ELF-1 (cell line): Measurements from ENCODE around the gene GIMAP5.

Experiments
- DNase-seq: peaks from one replicate; pipeline ENCODE4 v3.0.0-alpha.2; 2016; ENCODE audit warnings: low read depth, low spot score

GIMAP5 gene

GRCh38 chr7:150735596-150736358 lies 1.4 kb upstream of the GIMAP5 start:
- DNase-seq: peak; percentile 85

DNA sequence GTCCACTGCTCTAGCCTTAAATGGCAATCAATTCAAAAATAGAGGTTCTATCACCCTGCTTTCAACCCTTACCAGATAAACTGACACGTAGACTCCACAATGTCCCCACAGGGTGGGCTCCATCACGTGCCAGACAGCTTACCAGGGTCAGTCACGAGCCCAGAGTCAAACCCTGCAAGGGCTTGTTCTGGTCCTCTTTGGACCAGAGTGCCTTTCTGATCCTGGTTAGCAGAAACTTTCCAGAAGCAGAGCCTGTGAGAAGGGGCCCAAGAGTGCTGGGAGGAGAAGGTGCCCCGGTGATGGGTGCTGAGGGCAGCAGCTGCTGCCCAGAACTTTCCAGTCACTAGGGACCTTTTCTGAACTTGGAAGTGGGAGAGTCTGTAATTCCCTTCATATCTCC lies 354 bp upstream of the GIMAP5 start:
- DNase-seq: no peak

DNA sequence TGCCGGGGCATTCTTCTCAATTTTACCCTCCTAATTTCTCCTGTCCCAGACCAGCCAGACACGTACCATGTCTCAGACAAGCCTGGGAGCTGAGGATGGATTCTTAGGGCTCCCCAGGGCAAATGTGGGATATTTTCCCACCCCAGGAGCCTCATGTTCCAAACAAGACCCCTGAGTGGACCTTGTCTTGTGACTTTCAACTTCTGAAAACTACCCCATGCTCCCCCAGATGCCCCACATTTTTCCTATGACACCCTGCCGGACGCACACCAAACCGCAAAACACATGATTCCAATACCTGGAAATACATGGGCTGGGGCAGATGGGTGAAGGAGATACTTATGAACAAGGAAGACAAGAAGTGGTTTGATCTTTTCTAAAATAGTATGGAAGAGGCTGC lies 874 bp downstream of the GIMAP5 start:
- DNase-seq: no peak

DNA sequence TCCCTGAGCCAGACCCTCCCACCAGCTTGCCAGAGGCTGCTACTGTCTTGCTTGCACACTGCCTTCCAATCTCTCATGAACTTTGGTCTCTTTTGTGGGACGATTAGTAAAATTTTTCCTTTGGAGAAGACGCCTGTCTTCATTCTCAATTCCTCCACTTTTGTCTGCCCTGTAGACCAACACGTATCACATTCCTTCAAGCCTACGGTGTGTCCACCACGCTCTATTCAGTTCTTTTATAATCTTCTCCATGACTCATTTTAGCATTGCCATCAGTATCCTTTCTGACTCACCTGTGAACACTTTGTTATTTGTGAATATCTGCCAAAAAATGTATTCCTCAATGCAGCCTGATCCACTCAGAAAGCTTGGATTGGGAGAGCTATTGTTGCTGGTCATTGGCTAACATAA lies 1.4 kb downstream of the GIMAP5 start:
- DNase-seq: no peak

- DNase-seq: no peak
Observed at GRCh38 chr7:150739033-150739432, 1.8 kb downstream of the GIMAP5 start.

DNA sequence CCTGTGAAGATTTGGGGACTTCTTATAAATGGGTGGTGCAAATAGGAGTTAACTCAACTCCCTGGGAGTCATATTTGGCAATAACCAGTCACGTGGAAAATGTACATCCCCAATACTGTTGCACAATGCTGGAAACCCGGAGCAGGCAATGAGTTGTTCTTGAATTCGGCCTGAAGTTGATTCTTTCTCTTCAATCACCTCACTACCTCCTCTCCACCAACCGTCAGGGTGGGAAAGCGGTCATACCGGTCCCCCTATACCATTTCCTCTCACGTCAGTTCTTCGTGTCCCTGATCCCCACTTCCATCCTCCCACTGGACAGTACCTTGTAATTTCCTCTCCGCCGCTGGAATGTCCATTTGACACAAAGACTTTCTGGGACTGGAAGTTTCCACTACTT lies 2.8 kb downstream of the GIMAP5 start:
- no peak for DNase-seq

GRCh38 chr7:150742286-150742968 lies 5.2 kb downstream of the GIMAP5 start:
- no peak for DNase-seq

GRCh38 chr7:150744041-150744656 lies 6.9 kb downstream of the GIMAP5 start:
- no peak for DNase-seq

DNA sequence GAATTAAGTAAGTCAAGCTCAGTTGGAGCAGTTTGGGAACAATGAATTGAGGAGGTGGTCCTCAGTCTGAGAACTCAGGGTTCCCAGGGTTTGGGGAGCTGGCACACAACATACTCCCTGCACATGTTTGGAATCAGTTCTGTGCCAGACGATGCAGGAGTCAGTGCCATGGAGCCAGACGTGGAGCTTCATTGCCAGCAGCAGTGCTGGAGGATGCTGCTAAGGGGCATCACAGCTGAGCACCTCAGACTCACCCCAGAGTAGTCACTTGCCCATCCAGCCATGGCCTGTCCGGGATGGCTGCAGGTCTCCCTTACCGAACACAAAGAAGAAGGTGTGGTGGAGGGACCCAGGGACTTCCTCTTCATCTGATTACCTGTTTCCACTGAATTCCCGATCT lies 7.9 kb downstream of the GIMAP5 start:
- DNase-seq: no peak

- DNase-seq: no peak
Observed at GRCh38 chr7:150745876-150746275, 8.7 kb downstream of the GIMAP5 start.

GRCh38 chr7:150746921-150747320 lies 9.7 kb downstream of the GIMAP5 start:
- DNase-seq: no peak

DNA sequence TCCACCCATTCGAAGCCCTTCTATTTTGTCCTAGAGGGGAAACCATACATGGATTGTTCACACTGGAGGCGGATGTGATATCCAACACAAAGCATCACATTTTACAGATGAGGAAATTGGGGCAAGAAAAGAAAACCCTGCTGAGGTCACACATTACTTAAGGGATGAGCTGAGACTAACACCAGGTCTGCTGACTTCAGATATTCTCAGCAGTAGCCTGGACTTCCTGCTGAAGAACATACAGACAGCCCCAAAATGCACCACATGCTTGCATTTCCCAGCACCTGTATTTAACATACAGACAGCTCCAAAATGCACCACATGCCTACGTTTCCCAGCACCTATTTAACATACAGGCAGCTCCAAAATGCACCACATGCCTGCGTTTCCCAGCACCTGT lies 11.2 kb downstream of the GIMAP5 start:
- no peak for DNase-seq

DNA sequence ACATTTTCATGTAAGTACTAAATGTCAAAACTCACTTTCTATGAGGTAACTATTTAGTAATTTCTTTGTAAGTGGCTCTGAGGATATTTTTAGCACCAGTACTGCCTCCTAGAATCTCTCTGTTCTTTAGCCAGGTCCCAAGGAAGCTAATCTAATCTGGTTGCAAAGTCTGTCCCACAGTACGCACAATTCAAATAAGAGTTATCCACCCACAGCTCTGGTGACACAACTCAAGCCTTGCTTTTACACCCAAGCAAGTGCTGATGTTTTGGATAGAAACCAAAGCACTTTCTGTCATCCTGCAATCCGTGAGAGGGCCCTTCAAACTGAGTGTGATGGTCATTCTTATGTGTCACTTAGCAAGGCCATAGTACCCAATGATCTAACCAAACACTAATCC lies 14.5 kb downstream of the GIMAP5 start:
- DNase-seq: no peak

GRCh38 chr7:150753239-150753638 lies 16.0 kb downstream of the GIMAP5 start:
- no peak for DNase-seq

GRCh38 chr7:150753826-150754603 lies 16.8 kb downstream of the GIMAP5 start:
- DNase-seq: peak; percentile 9

GRCh38 chr7:150754951-150755350 lies 17.7 kb downstream of the GIMAP5 start:
- no peak for DNase-seq

DNA sequence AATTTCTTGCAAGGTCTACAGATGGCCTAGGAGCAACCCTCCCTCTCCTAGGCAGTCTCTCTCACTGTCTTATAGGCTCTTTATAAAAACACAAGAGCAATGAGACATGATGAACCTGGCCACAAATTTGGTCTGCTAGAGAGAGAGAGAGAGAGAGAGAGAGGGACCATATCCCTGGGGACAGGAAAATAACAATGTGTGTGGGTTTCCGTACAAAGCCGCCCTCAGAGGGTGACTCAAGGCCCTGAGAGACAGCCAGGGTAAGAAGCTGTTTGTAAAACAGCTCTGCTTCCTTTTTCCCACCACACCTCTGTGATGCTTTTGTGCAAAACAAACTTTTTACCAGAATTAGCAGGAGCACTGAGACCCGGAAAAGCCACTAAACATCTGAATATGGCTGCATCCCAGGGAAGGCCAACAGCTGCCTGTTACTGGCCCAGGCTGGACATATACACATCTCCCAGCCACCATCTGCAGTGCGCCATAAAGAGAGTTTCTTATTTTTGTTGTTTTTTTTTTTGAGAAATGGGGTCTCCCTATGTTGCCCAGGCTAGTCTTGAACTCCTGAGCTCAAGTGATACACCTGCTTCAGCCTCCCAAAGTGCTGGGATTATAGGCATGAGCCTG lies 18.4 kb downstream of the GIMAP5 start:
- no peak for DNase-seq

DNA sequence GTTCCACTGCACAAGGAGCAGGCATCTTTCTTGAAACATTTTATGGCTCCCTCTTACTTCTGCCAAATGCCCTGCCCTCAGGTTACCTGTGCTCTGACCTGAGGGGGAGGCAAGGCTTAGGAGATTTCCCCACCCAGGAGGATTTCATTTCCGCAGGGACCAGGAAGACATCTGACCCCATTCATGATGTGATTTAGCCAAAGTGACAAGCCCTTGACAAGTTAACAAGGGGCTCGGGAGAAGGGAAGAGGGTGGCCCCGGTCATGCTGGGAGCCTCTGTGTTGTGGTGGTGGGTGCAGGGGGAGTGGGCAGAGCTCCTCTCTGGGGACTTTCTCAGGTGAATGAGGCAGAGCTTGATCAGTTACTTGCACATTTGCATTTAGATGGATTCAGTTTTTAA lies 18.9 kb downstream of the GIMAP5 start:
- DNase-seq: no peak

DNA sequence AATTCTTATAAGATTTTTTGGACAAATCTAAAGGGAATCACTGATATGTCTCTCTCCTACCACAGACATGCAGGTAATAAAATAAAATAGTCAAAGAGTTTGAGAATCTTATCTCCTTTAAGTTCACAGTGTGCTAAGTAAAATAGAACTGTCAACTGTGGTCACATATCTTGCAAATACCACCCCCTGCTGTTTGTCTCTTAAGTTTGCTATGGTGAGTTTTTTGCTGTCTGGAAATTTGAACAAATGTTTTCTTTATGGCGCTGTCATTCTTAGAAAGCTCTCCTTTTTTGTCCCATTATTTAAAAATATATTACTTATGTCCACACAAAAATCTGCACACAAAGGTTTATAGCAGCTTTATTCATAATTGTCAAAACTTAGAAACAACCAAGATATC lies 19.6 kb downstream of the GIMAP5 start:
- no peak for DNase-seq

DNA sequence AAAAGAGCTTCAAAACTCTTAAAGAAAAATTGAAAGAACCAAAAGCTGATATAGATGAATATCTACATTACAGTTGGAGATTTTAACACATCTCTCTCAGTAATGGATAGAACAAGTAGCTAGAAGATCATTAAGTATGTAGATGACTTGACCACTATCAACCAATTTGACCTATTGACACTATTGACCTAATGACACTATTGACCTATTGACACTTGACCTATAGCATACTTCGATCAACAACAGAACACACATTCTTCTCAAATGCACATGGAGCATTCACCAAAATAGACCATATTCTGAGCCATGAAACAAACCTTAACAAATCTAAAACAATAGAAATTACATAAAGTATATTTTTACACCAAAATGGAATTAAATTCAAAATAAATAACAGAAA lies 22.3 kb downstream of the GIMAP5 start:
- DNase-seq: no peak

- DNase-seq: no peak
Observed at GRCh38 chr7:150766334-150766709, 29.1 kb downstream of the GIMAP5 start.

DNA sequence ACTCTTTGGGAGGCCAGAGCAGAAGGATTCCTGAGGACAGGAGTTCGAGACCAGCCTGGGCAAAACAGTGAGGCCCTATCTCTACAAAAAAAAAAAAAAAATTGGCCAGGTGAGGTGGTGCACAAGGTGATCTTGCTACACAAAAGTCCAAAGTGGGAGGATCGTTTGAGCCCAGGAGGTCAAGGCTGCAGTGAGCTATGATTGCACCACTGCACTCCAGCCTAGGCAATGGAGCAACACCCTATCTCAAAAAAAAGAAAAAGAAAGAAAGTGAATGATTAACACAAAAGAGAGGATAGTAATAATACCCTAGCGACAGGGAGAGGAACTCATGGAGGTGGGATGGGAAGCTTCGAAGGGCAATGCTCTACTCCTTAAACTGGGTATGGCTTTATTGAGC lies 32.5 kb downstream of the GIMAP5 start:
- DNase-seq: no peak
